GM12891 (cell line): ENCODE measurements around the gene PIP5K1C.

Source experiments
- DNase-seq: peaks from one replicate; pipeline ENCODE4 v3.0.0; 2011; ENCODE audit warnings: low spot score; ENCODE audit not compliant: insufficient read length
- FAIRE-seq: peaks from 2 replicates; lab custom pipeline; 2011; peaks lifted over from hg19 to GRCh38; lab: Jason Lieb, UNC
- PAX5 ChIP-seq: IDR thresholded peaks from 2 replicates; pipeline ENCODE4 v1.6.1; 2011; ENCODE audit warnings: low read length, moderate library complexity, mild to moderate bottlenecking; ENCODE audit not compliant: insufficient read depth, severe bottlenecking
- POLR2A ChIP-seq: IDR thresholded peaks from 2 replicates; pipeline ENCODE4 v1.6.1; 2011; ENCODE audit warnings: low read depth, low read length, control low read depth
- POLR2AphosphoS5 ChIP-seq: IDR thresholded peaks from 2 replicates; pipeline ENCODE4 v1.6.1; 2011; ENCODE audit warnings: low read depth, low read length, control low read depth
- POU2F2 ChIP-seq: IDR thresholded peaks from 2 replicates; pipeline ENCODE4 v1.6.1; 2011; ENCODE audit warnings: low read depth, mild to moderate bottlenecking, control low read depth, low read length, moderate library complexity
- SPI1 ChIP-seq: IDR thresholded peaks from 2 replicates; pipeline ENCODE4 v1.6.1; 2011; ENCODE audit warnings: low read depth, low read length, control low read depth
- TAF1 ChIP-seq: IDR thresholded peaks from 2 replicates; pipeline ENCODE4 v1.6.1; 2011; ENCODE audit warnings: low read depth, low read length, control low read depth

PIP5K1C gene

DNA sequence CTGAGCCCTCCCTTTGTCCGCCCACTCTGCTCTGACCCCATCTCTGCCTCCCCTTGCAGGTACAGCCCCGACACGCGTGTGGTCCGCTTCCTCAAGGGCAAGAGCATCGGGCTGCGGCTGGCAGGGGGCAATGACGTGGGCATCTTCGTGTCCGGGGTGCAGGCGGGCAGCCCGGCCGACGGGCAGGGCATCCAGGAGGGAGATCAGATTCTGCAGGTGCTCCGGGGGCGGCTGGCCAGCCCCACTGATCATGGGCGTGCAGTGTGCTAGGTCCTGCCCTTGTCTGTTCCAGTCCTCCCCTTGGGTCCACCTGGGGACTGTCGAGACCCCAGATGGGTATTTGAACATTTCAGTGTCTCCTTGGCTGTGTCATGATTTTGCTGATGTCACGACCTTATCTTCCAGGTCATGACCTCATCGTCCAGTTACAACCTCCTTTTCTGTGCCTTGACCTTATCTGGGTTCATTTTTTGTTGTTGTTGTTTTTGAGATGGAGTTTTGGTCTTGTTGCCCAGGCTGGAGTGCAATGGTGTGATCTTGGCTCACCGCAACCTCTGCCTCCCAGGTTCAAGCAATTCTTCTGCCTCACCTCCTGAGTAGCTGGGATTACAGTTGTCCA, 35.9 kb upstream of the PIP5K1C start:
- no peak for TF ChIP-seq POLR2AphosphoS5
- TF ChIP-seq PAX5, result no peak
- TF ChIP-seq POLR2A, result no peak
- TF ChIP-seq POU2F2, result no peak
- no peak for TF ChIP-seq SPI1
- no peak for TF ChIP-seq TAF1
- FAIRE-seq (no peak), DNase-seq (no peak)

DNA sequence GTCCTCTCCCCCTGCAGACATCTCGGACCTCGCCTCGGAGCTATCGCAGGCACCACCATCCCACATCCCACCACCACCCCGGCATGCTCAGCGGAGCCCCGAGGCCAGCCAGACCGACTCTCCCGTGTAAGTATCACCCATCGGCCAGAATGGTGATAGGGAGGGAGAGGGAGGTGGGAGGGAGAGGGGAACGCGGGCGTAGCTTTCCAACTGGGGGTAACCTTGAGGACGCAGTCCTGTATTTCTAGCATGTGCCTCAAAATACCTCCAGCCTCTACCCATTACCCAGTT, 34.0 kb upstream of the PIP5K1C start:
- no peak for TF ChIP-seq TAF1
- TF ChIP-seq POLR2A, result no peak
- TF ChIP-seq SPI1, result no peak
- no peak for TF ChIP-seq POLR2AphosphoS5
- no peak for TF ChIP-seq PAX5
- no peak for TF ChIP-seq POU2F2
- DNase-seq (no peak), FAIRE-seq (no peak)

DNA sequence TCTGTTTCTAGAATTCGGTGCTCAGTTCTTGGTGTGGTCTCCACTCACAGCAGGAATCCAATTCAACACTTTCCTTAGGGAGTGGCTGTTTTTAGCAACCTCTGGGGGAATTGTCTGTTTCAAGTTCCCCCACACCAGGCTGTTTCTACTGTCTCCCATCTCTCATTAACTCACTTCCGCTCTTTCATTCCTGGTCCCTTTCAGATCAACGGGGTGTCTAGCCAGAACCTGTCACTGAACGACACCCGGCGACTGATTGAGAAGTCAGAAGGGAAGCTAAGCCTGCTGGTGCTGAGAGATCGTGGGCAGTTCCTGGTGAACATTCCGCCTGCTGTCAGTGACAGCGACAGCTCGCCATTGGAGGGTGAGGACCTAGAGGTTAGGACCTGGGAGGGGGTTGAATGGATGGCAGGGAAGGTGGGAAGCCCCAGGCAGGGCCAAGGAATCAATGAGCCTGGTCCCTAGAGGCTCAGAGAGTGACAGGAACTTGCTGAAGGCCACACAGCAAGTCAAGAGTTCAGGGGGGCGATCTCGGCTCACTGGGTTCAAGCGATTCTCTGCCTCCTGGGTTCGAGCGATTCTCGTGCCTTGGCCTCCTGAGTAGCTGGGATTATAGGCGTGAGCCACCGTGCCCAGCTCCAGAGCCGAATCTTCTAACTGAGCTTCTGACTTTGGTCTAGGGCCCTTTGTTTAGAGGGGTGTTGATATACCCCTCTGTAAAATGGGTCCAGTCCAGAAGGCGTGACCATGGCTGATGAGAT, 33.5 kb upstream of the PIP5K1C start:
- no peak for FAIRE-seq
- DNase-seq, result no peak
- TF ChIP-seq TAF1 (no peak), POU2F2 (no peak), SPI1 (no peak), POLR2AphosphoS5 (no peak), PAX5 (no peak), POLR2A (no peak)

DNA sequence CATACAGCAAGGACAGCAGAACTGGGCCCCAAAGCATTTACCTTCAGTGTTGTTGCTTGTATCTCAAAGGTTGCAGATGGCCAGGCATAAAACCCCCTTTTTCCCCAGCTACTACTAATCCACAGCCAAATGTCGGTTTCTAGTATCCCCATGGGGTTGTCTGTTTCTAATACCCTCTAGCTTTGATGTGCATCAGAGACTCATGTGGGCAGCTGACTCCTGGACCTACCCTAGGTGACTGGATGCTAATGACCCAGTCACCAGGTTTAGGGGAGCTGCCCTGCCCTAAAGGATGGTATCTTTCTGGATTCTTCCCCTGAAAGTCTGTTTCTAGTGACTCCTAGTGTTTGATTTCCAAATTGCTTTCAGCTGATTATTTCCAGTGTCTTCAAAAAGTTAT, 31.8 kb upstream of the PIP5K1C start:
- no peak for TF ChIP-seq SPI1
- TF ChIP-seq POLR2A, result no peak
- no peak for TF ChIP-seq POU2F2
- no peak for TF ChIP-seq PAX5
- no peak for TF ChIP-seq POLR2AphosphoS5
- TF ChIP-seq TAF1, result no peak
- DNase-seq (no peak), FAIRE-seq (no peak)

DNA sequence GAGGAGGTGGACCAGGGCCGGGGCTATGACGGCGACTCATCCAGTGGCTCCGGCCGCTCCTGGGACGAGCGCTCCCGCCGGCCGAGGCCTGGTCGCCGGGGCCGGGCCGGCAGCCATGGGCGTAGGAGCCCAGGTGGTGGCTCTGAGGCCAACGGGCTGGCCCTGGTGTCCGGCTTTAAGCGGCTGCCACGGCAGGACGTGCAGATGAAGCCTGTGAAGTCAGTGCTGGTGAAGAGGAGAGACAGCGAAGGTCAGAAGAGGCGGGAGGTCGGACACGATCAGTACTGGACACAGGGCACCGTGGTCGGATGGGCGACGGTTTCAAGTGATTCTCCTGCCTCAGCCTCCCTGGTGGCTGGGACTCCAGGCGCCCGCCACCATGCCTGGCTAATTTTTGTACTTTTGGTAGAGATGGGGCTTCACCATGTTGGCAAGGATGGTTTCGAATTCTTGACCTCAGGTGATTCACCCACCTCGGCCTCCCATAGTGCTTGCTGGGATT, 30.2 kb upstream of the PIP5K1C start:
- FAIRE-seq (no peak), DNase-seq (no peak)
- no peak for TF ChIP-seq POU2F2
- no peak for TF ChIP-seq TAF1
- no peak for TF ChIP-seq POLR2AphosphoS5
- TF ChIP-seq PAX5, result no peak
- TF ChIP-seq POLR2A, result no peak
- TF ChIP-seq SPI1, result no peak

DNA sequence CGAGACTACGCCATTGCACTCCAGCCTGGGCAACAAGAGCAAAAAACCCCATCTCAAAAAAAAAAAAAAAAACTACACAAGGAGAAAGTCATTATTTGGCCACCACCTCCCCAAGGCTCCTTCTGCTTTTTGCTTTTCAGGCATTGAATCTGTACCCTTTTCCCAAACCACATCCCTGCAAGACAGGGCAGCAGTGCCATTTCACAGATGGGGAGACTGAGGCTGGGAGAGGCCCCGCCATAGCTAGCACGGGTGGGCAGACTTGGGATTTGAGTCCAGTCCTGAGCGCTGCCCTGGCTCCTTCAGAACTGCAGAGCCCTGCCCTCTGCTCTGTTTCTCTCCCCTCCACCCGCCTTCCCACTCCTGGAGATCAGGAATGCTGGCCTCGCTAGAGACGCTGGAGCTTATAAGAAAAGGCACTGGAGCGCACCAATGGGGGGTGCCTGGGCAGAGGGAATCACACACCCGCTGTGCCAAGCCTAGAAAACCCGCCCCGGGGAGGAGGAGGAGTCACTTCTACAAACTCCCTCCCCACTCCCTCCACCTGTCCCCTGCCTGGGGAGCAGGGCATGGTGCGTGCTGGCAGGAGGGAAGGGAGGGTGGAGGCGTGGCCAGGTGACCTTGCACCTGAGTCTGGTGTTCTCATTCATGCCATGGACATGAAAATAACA, 25.5 kb upstream of the PIP5K1C start:
- TF ChIP-seq SPI1 (no peak), POU2F2 (no peak)
- no peak for DNase-seq
- FAIRE-seq, result no peak

DNA sequence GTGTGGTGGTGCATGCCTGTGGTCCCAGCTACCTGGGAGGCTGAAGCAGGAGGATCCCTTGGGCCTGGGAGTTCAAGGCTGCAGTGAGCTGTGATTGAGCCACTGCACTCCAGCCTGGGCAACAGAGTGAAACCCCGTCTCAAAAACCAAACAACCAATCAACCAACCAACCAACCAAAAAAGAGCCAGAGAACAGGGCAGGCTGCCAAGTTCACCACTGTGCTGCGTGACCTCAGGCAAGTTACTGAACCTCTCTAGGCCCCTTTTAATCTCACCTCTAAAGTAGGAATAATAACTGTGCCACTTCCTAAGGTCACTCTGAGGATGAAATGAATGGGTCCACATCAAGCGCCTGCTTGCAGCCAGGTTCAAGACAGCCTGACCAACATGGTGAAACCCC, 24.9 kb upstream of the PIP5K1C start:
- TF ChIP-seq POLR2AphosphoS5 (no peak), TAF1 (no peak), POU2F2 (no peak), POLR2A (no peak), PAX5 (no peak)
- FAIRE-seq (no peak), DNase-seq (no peak)

DNA sequence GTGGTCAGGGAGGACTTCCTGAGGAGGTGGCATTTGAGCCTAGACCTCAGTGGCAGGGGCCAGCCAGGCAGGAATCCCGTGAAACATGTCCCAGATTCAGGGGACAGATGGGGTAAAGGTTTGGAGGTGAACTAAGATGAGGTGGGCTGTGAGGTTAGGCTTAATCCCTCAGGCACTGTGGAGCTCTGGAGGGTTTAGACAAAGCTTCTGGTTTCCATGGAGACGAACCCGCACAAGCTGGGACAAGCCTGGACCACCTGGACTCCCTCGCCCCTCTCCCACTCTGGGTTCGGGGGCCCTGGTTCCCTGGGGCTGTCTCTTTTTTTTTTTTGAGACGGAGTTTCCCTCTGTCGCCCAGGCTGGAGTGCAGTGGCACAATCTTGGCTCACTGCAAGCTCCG, 23.6 kb upstream of the PIP5K1C start:
- FAIRE-seq (no peak), DNase-seq (no peak)
- no peak for TF ChIP-seq SPI1
- no peak for TF ChIP-seq POLR2A
- no peak for TF ChIP-seq POLR2AphosphoS5
- TF ChIP-seq PAX5, result no peak
- TF ChIP-seq TAF1, result no peak
- no peak for TF ChIP-seq POU2F2

DNA sequence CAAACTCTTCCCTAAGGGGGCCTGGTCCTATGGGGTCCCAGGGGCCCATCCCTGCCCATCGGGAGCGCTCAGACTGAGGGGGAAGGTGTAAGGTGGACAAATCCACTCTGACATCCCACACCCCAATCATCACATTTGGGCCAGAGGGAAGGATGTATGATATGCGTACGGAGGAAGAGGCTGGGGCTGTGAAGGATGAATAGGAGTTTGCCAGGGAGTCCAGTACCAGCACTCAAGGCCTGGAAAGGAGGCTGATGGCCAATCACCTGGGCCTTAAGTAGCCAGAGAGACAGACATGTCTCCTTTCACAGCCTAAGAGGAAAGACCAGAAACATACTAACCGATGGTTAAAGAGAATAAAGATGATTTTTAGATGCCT, 22.8 kb upstream of the PIP5K1C start:
- TF ChIP-seq POLR2AphosphoS5, result no peak
- TF ChIP-seq TAF1, result no peak
- TF ChIP-seq PAX5, result no peak
- TF ChIP-seq POLR2A, result no peak
- no peak for TF ChIP-seq POU2F2
- TF ChIP-seq SPI1, result no peak
- DNase-seq, result no peak
- FAIRE-seq, result no peak
